Measurements from ENCODE around the gene GNAQ.

Gene GNAQ

DNA sequence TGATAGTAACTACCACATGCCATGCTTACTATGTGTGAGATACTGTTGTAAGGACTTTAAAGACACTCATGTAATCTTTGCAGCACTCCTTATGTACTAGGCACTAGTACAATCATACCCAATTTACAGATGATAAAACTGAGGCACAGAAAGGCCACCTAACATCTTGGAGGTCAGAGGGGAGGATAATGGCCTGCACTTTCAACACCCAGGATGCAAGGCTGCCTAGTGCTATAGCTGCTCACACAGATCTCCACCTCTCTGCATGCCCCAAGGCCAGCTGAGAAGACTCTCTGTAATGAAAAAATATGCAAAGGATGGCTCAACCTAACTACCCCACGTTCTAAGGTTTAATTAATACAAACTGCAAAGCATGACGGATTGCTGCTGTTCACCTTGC lies 57.2 kb downstream of the GNAQ start:
- DNase-seq (ENCODE audit: low read depth, low spot score) = no peak

- DNase-seq (ENCODE audit: low read depth, low spot score) = no peak
Measured at GRCh38 chr9:77969083-77969482, 62.5 kb downstream of the GNAQ start.

- DNase-seq (ENCODE audit: low read depth, low spot score) = no peak
Measured at GRCh38 chr9:77968506-77968905, 63.1 kb downstream of the GNAQ start.

GRCh38 chr9:77966718-77967117 lies 64.9 kb downstream of the GNAQ start:
- DNase-seq (ENCODE audit: low read depth, low spot score) = no peak

GRCh38 chr9:77965445-77966123 lies 66.0 kb downstream of the GNAQ start:
- DNase-seq (ENCODE audit: low read depth, low spot score) = no peak

- no peak for DNase-seq (ENCODE audit: low read depth, low spot score)
Measured at GRCh38 chr9:77964258-77964657, 67.4 kb downstream of the GNAQ start.

GRCh38 chr9:77961541-77961940 lies 70.1 kb downstream of the GNAQ start:
- DNase-seq (ENCODE audit: low read depth, low spot score) = no peak

DNA sequence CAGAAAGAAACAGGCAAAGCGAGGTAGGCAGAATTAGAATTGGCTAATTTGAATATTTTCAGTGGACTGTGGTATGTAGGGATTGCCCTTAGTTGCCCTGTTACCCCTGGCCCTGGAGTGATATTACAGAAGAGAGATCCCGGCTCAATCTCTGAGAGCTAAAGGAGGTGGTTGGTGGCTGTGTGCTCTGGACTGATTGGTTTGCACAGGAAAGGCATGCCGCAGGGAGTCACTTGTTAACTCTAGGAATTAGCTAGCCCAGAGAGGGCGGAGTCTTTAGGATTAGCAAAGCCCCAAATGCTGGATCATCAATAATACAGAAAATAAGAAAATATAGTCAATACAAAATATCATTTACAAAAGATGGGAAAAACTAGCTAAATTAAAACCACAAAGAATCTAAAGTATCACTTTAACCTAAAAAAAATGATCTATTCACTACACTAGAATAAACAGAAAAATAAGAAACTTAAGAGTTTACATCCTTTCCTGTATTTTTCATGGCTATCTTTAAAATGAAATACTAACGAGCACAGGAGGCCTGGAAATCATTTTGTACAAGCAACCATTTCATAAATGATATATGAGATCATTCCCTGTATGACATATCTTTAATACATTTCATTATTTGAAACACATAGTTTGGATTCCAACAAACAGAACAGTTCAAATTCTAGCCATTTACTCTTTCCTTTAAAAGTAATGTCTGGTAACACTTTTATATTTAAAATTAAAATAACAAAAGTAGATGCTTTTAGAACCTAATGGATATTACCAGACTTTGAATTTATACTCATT lies 71.1 kb downstream of the GNAQ start:
- no peak for DNase-seq (ENCODE audit: low read depth, low spot score)

DNA sequence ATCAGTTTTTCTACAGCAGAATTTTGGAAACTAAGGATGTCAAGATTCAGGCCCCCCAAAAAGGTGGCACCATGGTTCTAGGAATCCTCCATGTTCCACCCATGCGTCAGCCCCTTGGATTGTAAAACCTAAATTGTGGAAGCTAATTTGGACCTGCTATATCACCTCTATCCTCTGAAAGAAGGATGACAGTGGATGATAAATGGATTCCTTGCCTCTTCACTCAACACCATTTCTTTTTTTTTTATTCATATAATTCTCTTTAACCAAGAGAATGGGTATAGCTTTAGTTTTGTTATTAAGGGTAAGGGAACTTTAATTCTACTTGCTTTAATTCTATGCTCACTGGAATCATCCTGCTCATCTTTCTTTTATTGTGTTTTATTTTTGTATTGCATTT lies 71.8 kb downstream of the GNAQ start:
- DNase-seq (ENCODE audit: low read depth, low spot score) = no peak

DNA sequence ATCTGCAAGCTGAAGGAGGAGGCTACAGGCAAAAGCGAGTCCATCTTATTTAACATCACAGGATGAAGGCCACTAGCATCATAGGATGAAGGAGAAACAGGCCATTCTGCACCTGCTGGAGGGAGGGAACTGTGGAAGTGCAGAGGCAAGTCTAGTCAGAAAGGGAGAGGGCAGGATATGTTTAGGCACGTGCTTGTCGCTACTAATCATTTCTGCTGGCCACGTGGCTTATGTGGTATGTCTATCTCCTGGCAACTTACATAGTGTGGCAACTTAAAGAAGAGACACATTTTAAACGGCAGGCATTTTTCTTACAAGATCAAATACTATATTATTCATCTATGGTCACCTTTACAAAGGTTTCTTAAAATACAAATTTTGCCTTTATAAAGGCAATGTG lies 74.0 kb downstream of the GNAQ start:
- DNase-seq (ENCODE audit: low read depth, low spot score) = no peak

- DNase-seq (ENCODE audit: low read depth, low spot score) = no peak
Measured at GRCh38 chr9:77956555-77956954, 75.1 kb downstream of the GNAQ start.

- DNase-seq (ENCODE audit: low read depth, low spot score) = no peak
Measured at GRCh38 chr9:77954666-77955015, 77.0 kb downstream of the GNAQ start.

GRCh38 chr9:77954013-77954665 lies 77.5 kb downstream of the GNAQ start:
- DNase-seq (ENCODE audit: low read depth, low spot score) = no peak

DNA sequence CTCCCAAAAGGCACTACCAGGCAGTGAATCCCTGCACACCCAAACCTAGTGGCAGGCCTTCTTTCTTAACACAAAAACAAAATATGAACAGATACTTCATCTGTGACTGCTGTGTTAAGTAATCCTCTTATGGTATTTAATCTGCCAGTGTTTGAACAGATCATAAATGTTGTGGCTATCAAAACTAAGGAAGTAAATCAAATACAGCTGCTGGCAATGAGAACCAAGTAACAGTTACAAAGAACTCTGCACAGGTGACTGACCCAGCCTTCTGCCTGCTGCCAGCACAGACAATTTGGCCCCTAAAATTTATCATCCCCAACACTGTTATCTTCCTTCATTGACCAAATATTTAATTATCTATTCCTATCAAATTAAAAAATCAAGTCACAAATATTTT lies 78.0 kb downstream of the GNAQ start:
- no peak for DNase-seq (ENCODE audit: low read depth, low spot score)

- no peak for DNase-seq (ENCODE audit: low read depth, low spot score)
Measured at GRCh38 chr9:77952635-77953328, 78.8 kb downstream of the GNAQ start.

GRCh38 chr9:77951369-77951768 lies 80.2 kb downstream of the GNAQ start:
- no peak for DNase-seq (ENCODE audit: low read depth, low spot score)

DNA sequence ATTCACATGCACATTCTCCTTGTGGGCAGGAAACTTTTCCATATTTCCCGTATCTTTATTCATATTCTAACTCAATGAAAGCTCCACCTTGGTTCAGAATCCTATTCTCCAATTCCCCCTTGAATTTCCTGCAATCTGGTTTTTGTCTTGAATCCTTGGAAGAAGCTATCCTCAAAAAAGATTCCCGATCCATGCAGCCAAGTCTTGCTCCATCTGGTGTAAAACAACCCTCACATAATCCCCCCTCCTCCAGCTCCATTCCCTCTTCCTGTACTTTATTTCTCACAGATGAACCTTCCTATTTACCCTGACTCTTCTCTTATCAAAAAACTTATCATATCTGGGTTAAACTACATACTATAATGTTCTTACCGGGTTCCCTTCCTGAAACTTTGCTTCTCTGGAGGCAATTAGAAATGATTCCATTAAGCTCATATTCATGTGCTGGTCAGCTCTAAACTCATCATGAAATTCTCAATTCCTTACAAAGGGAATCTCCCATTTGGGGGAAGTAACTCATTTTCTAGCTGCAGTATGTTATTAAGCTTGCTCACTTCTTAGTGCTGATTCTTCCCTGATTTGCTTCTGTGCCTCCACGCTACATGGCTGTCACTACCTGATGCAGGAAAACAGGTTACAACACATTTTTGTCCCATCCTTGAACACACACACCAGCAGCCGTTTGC lies 81.7 kb downstream of the GNAQ start:
- no peak for DNase-seq (ENCODE audit: low read depth, low spot score)

DNA sequence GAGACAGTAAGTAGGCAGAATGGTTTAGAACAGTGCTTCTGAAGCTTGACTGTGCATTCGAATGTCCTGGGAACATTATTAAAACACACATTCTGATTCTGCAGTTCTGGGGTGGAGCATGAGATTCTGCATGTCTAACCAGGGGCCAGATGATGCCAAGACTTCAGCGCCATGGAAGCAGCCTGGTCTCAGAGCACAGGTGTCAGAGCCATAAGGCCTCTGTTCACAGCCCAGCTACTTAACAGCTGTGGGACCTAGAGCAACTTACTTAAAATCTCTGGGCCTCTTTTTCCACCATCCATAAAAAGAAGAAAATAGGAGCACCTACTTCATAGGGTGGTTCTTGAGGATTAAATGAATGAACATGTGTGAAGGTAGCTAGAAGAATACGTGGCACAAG lies 84.0 kb downstream of the GNAQ start:
- no peak for DNase-seq (ENCODE audit: low read depth, low spot score)

DNA sequence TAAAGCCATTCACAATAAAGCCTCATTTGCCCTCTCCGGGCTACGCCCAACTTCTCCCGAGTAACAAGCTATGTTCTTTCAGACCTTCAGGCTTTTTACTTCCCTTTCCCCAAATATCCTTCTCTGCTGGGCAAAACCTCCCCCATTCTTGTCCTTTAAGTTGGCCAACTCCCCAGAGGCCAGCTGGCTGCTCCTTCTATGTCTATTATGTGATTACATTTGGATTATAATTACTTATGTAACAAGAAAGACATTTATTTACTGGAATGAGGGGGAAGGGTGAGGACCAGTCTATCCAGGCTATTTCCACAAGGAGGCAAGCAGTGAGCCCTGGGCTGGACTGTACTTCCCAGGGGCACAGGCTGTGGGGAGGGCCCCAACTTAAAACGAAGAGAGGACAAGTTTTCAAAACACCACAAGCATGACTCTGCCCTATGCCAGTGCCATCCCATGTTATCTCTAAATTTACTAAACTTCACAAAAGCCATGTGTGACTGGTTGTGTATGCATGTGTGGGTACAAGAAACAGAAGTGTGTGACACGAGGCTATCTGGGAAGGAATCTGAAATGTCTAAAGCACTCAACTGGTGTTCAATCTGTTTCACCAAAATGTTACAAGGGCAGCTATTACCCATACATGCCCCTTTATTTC lies 84.5 kb downstream of the GNAQ start:
- DNase-seq (ENCODE audit: low read depth, low spot score) = no peak

- DNase-seq (ENCODE audit: low read depth, low spot score) = no peak
Measured at GRCh38 chr9:77946296-77946695, 85.3 kb downstream of the GNAQ start.

GRCh38 chr9:77945798-77946197 lies 85.8 kb downstream of the GNAQ start:
- DNase-seq (ENCODE audit: low read depth, low spot score) = no peak
